Esophagus squamous epithelium (tissue), 5 donors: ENCODE results near the gene DEF6. TPM values are rescaled to one million over a fixed set of nuclear protein-coding genes. Genes with fewer than 3 reads are reported as not detected.

Experiments used
- DNase-seq: peaks from one replicate; lab custom pipeline; 2025; lab: John Stamatoyannopoulos, UW
- H3K27ac ChIP-seq, 4 donors: fragments of 200-600 bp; sonication (generic); one replicate each; pipeline ENCODE4 v1.5.1; 2016 to 2019; ENCODE audit warnings: mild to moderate bottlenecking in 1 of 4
- H3K27me3 ChIP-seq, 4 donors: fragments of 200-600 bp; sonication (generic); 1 replicate in 3 of 4; 2 replicates in 1 of 4; pipeline versions ENCODE4 v1.5.1 to v1.6.0; 2017 to 2021; ENCODE audit warnings: antibody characterized with exemption in 1 of 4
- H3K36me3 ChIP-seq, 3 donors: fragments of 200-600 bp; sonication (generic); one replicate each; pipeline ENCODE4 v1.5.1; 2016 to 2019
- H3K4me1 ChIP-seq, 3 donors: fragments of 200-600 bp; sonication (generic); one replicate each; pipeline ENCODE4 v1.5.1; 2017 to 2019
- H3K4me3 ChIP-seq, 4 donors: fragments of 200-600 bp; sonication (generic); 1 replicate in 3 of 4; 2 replicates in 1 of 4; pipeline ENCODE4 v1.5.1; 2016 to 2019; ENCODE audit warnings: mild to moderate bottlenecking in 2 of 4, moderate library complexity in 1 of 4
- H3K9me3 ChIP-seq, 3 donors: fragments of 200-600 bp; sonication (generic); one replicate each; pipeline ENCODE4 v1.5.1; 2016 to 2019
- CTCF ChIP-seq, 6 experiments: fragments of 450-650 bp in 4 of 6; fragments of 200-600 bp in 2 of 6; sonication (generic) in 2 of 6; IDR thresholded peaks; one replicate each; pipeline ENCODE4 v1.5.1; 2016 to 2019; ENCODE audit warnings: antibody characterized with exemption in 6 of 6, mild to moderate bottlenecking in 4 of 6, moderate library complexity in 4 of 6
- POLR2A ChIP-seq, 4 donors: fragments of 450-650 bp; IDR thresholded peaks; one replicate each; pipeline ENCODE4 v1.6.1; 2017; ENCODE audit warnings: antibody characterized with exemption in 4 of 4, mild to moderate bottlenecking in 4 of 4, moderate library complexity in 3 of 4
- WGBS, 2 donors: methylation state at CpG; one replicate each; pipeline ENCODE4 v1.1.5; 2018; 5-methylcytosine and 5-hydroxymethylcytosine counted together
- intact Hi-C: fragments of 100-400 bp; cut with DNase I; formaldehyde crosslinking; loops from one replicate; pipeline ENCODE4 v1.15.0; 2022
- total RNA-seq, 4 donors: library from RNA; depleted of rRNA; stranded (reverse); fragments of >200 nt; gene quantifications; one replicate each; pipeline ENCODE4 v1.1.0, GENCODE V29; 2016
- donor health status: DM: yes; HTN: yes; CAD: no.

The DEF6 gene
- 10 to 100 TPM; 20.5 to 38.0 (median 25.2) TPM for total RNA-seq

- Histone ChIP-seq H3K36me3 (peaks cover 0 to 37% (median 2%) of the 10 kb centered on the region in 3 donors), H3K27me3 (no peaks in the 10 kb centered on the region), H3K4me3 (peak within 1 kb of the TSS; percentile 42 to 67 (median 58)), H3K27ac (peak within 1 kb of the TSS; percentile 90 to 92 (median 90)), H3K9me3 (no peaks in the 10 kb centered on the region), H3K4me1 (peaks cover 5 to 61% (median 34%) of the 10 kb centered on the region in 3 donors)
- 0 to 15% methylated on average over 2 of the region's 35 CpGs for WGBS, 2 donors
- intact Hi-C loops, result no loop called here
- TF ChIP-seq POLR2A (IDR thresholded peaks at IDR 0.05) (peak in 1 of 4 donors; percentile 85), CTCF (IDR thresholded peaks at IDR 0.05) (peak; percentile 71 to 98 (median 91))
- DNase-seq, result peak; percentile 48
These were observed at the start of gene DEF6 for GRCh38 chr6:35297601-35298481. Gene DEF6 (plus strand): TSS chr6:35297818. CDS start chr6:35297857, 39 bp downstream.

- no peak for DNase-seq
- WGBS, 2 donors, result 53 to 79% methylated on average over 3 of the region's 3 CpGs
These were observed 49.3 kb upstream of the DEF6 start for GRCh38 chr6:35248300-35248699.

GRCh38 chr6:35248965-35249364 is 48.7 kb upstream of the DEF6 start:
- Histone ChIP-seq H3K27me3 (no peaks in the 10 kb centered on the region), H3K9me3 (no peaks in the 10 kb centered on the region), H3K4me3 (no peak overlapping the region), H3K27ac (no peak overlapping the region), H3K36me3 (peaks cover 0 to 13% (median 0%) of the 10 kb centered on the region in 3 donors), H3K4me1 (peaks cover 0 to 4% (median 0%) of the 10 kb centered on the region in 3 donors)
- no peak for TF ChIP-seq CTCF (IDR thresholded peaks at IDR 0.05)
- WGBS, 2 donors, result 46 to 50% methylated on average over 2 to 3 of the region's 3 CpGs
- no peak for DNase-seq
- intact Hi-C loops, result no loop called here

More at GRCh38 chr6:35248300-35248699, 49.3 kb upstream of the DEF6 start:
- peaks cover 0 to 13% (median 0%) of the 10 kb centered on the region in 3 donors for H3K36me3 ChIP-seq
- no peaks in the 10 kb centered on the region for H3K27me3 ChIP-seq
- no peak overlapping the region for H3K27ac ChIP-seq
- intact Hi-C loops, result no loop called here
- no peaks in the 10 kb centered on the region for H3K9me3 ChIP-seq
- TF ChIP-seq CTCF (IDR thresholded peaks at IDR 0.05) (no peak), POLR2A (IDR thresholded peaks at IDR 0.05) (no peak)
- H3K4me1 ChIP-seq, result peaks cover 0 to 4% (median 0%) of the 10 kb centered on the region in 3 donors
- H3K4me3 ChIP-seq, result no peak overlapping the region

- DNase-seq, result no peak
- intact Hi-C loops, result no loop called here
- Histone ChIP-seq H3K27ac (no peak overlapping the region), H3K9me3 (no peaks in the 10 kb centered on the region), H3K27me3 (no peaks in the 10 kb centered on the region), H3K4me3 (no peak overlapping the region), H3K4me1 (peaks cover 0 to 4% (median 0%) of the 10 kb centered on the region in 3 donors), H3K36me3 (no peaks in the 10 kb centered on the region)
- 95 to 100% methylated on average over 3 of the region's 3 CpGs for WGBS, 2 donors
- TF ChIP-seq CTCF (IDR thresholded peaks at IDR 0.05), result no peak
- no peak for TF ChIP-seq POLR2A (IDR thresholded peaks at IDR 0.05)
These were observed 45.7 kb upstream of the DEF6 start for GRCh38 chr6:35251949-35252348.

GRCh38 chr6:35253249-35253648 is 44.4 kb upstream of the DEF6 start:
- Histone ChIP-seq H3K4me1 (peaks cover 0 to 10% (median 4%) of the 10 kb centered on the region in 3 donors), H3K27me3 (no peaks in the 10 kb centered on the region), H3K27ac (no peak overlapping the region), H3K36me3 (no peaks in the 10 kb centered on the region), H3K4me3 (no peak overlapping the region), H3K9me3 (no peaks in the 10 kb centered on the region)
- TF ChIP-seq POLR2A (IDR thresholded peaks at IDR 0.05) (no peak), CTCF (IDR thresholded peaks at IDR 0.05) (no peak)
- 93 to 100% methylated on average over 1 of the region's 1 CpG for WGBS, 2 donors
- intact Hi-C loops, result no loop called here
- DNase-seq, result no peak
